DOHH2 (cell line): Measurements from ENCODE around the gene XPC.

Experiments used
- EZH2phosphoT487 ChIP-seq: fragments of 200-600 bp; sonication (generic); IDR thresholded peaks from 2 replicates; pipeline ENCODE4 v1.6.1; 2017; ENCODE audit warnings: borderline replicate concordance, mild to moderate bottlenecking, antibody characterized with exemption, low read length, moderate library complexity, mixed read lengths
- TF ChIP-seq, protein P1 (sequence below): fragments of 200-600 bp; sonication (generic); IDR thresholded peaks from one replicate; pipeline ENCODE4 v1.5.1; 2014; ENCODE audit warnings: antibody characterized with exemption, mild to moderate bottlenecking, low read depth, low read length; ENCODE audit not compliant: poor library complexity, severe bottlenecking

DNA sequence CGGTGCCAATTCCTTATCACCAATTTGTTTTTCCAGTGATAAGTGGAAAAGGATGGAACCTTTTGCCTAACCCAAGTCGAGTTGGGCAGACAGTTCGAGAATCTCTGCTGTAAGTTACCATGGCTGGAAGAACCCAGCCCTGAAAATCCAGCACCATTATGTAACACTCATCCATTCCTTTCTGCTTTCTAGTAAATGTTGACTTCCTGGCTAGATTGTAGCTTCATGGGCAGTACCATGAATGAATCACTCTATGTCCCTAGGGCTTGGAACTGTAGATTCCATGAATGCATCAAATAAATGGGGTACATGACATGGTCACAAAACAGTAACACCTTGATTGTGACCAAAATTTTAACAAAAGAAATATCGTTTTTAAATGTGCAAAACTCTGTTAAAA, 67.7 kb downstream of the XPC start:
- TF ChIP-seq, protein P1, sequence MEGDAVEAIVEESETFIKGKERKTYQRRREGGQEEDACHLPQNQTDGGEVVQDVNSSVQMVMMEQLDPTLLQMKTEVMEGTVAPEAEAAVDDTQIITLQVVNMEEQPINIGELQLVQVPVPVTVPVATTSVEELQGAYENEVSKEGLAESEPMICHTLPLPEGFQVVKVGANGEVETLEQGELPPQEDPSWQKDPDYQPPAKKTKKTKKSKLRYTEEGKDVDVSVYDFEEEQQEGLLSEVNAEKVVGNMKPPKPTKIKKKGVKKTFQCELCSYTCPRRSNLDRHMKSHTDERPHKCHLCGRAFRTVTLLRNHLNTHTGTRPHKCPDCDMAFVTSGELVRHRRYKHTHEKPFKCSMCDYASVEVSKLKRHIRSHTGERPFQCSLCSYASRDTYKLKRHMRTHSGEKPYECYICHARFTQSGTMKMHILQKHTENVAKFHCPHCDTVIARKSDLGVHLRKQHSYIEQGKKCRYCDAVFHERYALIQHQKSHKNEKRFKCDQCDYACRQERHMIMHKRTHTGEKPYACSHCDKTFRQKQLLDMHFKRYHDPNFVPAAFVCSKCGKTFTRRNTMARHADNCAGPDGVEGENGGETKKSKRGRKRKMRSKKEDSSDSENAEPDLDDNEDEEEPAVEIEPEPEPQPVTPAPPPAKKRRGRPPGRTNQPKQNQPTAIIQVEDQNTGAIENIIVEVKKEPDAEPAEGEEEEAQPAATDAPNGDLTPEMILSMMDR, result no peak
- TF ChIP-seq EZH2phosphoT487, result no peak
